K562 (cell line): ENCODE data around the gene SIRPA.

Experiments
- ASH1L ChIP-seq: fragments of 450-650 bp; IDR thresholded peaks from 2 replicates; pipeline ENCODE4 v1.6.1; 2018; ENCODE audit warnings: borderline replicate concordance, mild to moderate bottlenecking, low read depth; ENCODE audit not compliant: partially characterized antibody
- GATA2 ChIP-seq: sonication (generic); formaldehyde crosslinking; IDR thresholded peaks from 2 replicates; pipeline ENCODE4 v1.4.0; 2020; ENCODE audit warnings: mild to moderate bottlenecking, missing genetic modification reagents
- JUND ChIP-seq, 2 experiments: IDR thresholded peaks; 2 replicates in 1 of 2; 3 replicates in 1 of 2; pipeline ENCODE4 v1.6.1; 2011; ENCODE audit warnings: borderline replicate concordance in 2 of 2, low read depth in 2 of 2, low read length in 2 of 2, improper control_type of control experiment in 1 of 2, missing biosample characterization in 1 of 2, missing genetic modification characterization in 1 of 2, missing genetic modification reagents in 1 of 2
- NFRKB ChIP-seq: fragments of 450-650 bp; IDR thresholded peaks from 2 replicates; pipeline ENCODE4 v1.6.1; 2016; ENCODE audit warnings: low read depth
- TBL1XR1 ChIP-seq, 2 experiments: IDR thresholded peaks; 2 replicates each; pipeline ENCODE4 v1.6.1; 2012; ENCODE audit warnings: improper control_type of control experiment in 2 of 2, low read length in 2 of 2, mild to moderate bottlenecking in 1 of 2
- ZZZ3 ChIP-seq: fragments of 450-650 bp; IDR thresholded peaks from 2 replicates; pipeline ENCODE4 v1.6.1; 2016; ENCODE audit warnings: antibody characterized with exemption, mild to moderate bottlenecking, moderate library complexity
- TF ChIP-seq, protein P1 (sequence below), 3 experiments: IDR thresholded peaks in 2 of 3; conservative IDR thresholded peaks in 1 of 3; 2 replicates each; pipeline ENCODE4 v1.5.1; 2011 to 2012; ENCODE audit warnings: low read length in 3 of 3, mild to moderate bottlenecking in 3 of 3, control low read depth in 2 of 3, improper control_type of control experiment in 1 of 3, inconsistent platforms in 1 of 3, low read depth in 1 of 3, mixed read lengths in 1 of 3, moderate library complexity in 1 of 3; ENCODE audit not compliant: insufficient read depth in 2 of 3
- TF ChIP-seq, protein P2 (sequence below): sonication (generic); formaldehyde crosslinking; IDR thresholded peaks from 2 replicates; pipeline ENCODE4 v1.8.0; 2022; ENCODE audit warnings: mild to moderate bottlenecking, missing genetic modification reagents

DNA sequence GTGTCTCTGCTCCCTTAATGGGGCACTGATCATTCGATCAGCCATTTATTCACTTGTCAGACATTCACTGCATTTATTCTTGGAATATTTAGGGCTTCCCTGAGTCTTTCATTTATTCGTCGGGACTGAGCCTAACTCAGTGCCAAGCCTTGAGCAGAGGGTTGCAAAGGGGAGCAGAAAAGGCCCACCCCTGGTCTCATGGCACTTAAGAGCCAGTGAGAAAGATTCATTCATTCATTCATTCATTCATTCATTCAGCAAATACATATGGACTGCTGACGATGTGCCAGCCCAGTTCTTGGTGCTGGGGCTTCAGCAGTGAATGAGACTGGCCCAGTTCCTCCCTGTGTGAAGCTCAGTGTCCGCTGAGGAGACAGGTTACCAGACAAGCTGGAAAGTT is 36.6 kb downstream of the SIRPA start:
- TF ChIP-seq NFRKB (no peak), ZZZ3 (no peak), TBL1XR1 (IDR thresholded peaks at IDR 0.05; ENCODE audit: low read length in 2 of 2) (no peak), JUND (IDR thresholded peaks at IDR 0.05; ENCODE audit: borderline replicate concordance, low read depth, low read length) (no peak), JUND (tag; IDR thresholded peaks at IDR 0.05; ENCODE audit: borderline replicate concordance, low read depth, low read length) (no peak), ASH1L (no peak), GATA2 (CRISPR knock-in tag) (no peak)
- TF ChIP-seq, protein P1, sequence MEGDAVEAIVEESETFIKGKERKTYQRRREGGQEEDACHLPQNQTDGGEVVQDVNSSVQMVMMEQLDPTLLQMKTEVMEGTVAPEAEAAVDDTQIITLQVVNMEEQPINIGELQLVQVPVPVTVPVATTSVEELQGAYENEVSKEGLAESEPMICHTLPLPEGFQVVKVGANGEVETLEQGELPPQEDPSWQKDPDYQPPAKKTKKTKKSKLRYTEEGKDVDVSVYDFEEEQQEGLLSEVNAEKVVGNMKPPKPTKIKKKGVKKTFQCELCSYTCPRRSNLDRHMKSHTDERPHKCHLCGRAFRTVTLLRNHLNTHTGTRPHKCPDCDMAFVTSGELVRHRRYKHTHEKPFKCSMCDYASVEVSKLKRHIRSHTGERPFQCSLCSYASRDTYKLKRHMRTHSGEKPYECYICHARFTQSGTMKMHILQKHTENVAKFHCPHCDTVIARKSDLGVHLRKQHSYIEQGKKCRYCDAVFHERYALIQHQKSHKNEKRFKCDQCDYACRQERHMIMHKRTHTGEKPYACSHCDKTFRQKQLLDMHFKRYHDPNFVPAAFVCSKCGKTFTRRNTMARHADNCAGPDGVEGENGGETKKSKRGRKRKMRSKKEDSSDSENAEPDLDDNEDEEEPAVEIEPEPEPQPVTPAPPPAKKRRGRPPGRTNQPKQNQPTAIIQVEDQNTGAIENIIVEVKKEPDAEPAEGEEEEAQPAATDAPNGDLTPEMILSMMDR (IDR thresholded peaks at IDR 0.05 in 2 of 3, conservative IDR thresholded peaks at IDR 0.05 in 1 of 3; ENCODE audit: insufficient read depth in 2 of 3, low read depth in 1 of 3, low read length in 3 of 3): no peak
- TF ChIP-seq, protein P2, sequence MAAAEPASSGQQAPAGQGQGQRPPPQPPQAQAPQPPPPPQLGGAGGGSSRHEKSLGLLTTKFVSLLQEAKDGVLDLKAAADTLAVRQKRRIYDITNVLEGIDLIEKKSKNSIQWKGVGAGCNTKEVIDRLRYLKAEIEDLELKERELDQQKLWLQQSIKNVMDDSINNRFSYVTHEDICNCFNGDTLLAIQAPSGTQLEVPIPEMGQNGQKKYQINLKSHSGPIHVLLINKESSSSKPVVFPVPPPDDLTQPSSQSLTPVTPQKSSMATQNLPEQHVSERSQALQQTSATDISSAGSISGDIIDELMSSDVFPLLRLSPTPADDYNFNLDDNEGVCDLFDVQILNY: no peak
